Fibroblast of pulmonary artery (primary cell): ENCODE measurements around the gene HRCT1.
"Not testable (repeated sequence)": the region's sequence is repeated elsewhere in the genome, so short reads cannot be mapped to it uniquely, and the experiment has no call there.

Experiments
- DNase-seq: peaks from one replicate; pipeline ENCODE4 v3.0.0-alpha.2; 2010; ENCODE audit warnings: low read depth
- H3K4me3 ChIP-seq: replicated peaks from 2 replicates; pipeline ENCODE4 v1.5.1; 2011; ENCODE audit warnings: low read depth, mild to moderate bottlenecking, control low read depth, low read length, moderate library complexity
- TF ChIP-seq, protein P1 (sequence below): IDR thresholded peaks from 2 replicates; pipeline ENCODE4 v1.5.1; 2011; ENCODE audit warnings: mild to moderate bottlenecking, control low read depth, low read length, inconsistent platforms; ENCODE audit errors: missing control alignments

Gene HRCT1

DNA sequence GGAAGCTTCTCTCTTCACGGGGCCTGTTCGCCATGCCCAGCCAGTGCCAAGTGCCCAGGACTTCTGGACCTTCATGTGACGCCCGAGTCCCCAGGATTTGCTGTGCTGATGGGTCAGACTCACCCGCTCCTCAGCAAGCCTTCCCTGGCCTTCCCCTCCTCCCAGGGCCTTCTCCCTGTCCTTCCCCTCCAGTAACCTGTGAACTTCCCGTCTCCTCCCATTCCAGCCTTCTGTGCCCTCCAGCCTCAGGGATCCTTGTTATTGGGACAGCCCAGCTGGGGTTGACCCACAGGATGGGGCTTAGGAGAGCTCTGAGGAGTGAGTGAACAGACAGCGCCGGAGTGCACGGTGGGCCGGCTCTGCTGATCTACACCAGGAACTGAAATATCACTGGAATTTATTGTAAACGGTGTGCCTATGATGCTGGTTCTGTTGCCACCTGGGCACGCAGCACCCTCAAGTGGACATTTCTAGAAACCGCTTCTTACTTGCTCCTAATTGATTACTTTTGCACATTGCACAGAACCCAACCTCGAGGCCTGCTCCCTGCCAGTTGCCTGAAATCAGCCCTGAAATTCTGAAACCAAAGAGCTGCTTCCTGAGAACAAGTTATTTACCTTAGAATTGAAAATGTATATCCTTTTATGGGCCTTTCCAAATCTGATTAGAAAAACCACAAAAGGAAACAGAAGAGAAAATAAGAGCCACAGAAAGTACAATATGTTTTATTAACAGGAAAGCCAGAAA is 4.8 kb downstream of the HRCT1 start:
- TF ChIP-seq, protein P1, sequence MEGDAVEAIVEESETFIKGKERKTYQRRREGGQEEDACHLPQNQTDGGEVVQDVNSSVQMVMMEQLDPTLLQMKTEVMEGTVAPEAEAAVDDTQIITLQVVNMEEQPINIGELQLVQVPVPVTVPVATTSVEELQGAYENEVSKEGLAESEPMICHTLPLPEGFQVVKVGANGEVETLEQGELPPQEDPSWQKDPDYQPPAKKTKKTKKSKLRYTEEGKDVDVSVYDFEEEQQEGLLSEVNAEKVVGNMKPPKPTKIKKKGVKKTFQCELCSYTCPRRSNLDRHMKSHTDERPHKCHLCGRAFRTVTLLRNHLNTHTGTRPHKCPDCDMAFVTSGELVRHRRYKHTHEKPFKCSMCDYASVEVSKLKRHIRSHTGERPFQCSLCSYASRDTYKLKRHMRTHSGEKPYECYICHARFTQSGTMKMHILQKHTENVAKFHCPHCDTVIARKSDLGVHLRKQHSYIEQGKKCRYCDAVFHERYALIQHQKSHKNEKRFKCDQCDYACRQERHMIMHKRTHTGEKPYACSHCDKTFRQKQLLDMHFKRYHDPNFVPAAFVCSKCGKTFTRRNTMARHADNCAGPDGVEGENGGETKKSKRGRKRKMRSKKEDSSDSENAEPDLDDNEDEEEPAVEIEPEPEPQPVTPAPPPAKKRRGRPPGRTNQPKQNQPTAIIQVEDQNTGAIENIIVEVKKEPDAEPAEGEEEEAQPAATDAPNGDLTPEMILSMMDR: peak; percentile 66
- peak; percentile 82 for DNase-seq
- no peak overlapping the region for H3K4me3 ChIP-seq

DNA sequence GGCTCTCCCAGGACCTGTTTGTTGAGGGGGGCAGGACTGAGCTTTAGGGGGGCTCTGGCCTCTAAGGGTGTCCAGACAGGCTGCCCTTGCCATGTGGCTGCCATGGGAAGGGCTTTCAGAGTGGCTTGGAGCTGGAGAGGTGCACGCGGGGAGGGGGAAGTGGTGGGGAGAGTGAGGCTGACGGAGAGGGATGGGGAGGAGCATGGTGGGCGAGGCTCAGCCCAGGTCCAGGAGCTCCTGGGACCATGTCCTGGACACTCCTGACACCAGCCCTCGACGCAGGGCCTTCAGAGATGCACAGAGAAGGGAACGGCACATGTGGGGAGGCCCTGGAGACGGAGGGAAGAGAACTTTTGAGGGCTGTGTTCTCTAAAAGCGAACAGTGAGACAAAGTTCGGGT is 5.7 kb downstream of the HRCT1 start:
- H3K4me3 ChIP-seq: no peak overlapping the region
- TF ChIP-seq, protein P1: no peak
- DNase-seq: no peak

DNA sequence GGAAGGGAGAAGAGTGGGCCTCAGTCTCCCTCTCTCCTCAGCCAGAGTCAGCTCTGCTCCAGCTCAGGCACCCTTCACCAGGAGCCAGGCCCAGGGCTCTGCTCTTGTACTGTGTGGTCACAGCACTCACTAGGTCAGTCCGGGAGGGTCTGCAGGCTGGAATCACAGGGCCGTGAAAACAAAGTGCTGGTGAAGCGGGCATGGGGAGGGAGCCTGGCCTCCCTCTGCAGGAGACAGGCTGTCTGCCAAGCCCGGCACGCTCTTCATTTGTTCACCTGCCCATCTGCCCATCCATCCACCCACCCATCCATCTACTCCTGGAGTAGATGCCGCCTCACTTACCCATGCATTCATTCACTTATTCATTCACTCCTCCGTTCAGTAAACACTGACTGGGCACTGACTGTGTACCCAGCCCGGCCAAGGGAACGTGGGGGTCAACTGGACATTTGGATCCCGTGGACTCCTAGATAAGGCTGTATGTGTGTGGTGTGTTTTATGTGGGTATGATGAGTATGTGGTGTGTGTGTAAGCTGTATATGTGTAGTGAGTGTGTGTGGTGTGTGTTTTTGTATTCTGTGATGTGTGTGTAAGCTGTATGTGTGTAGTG is 6.9 kb downstream of the HRCT1 start:
- TF ChIP-seq, protein P1: no peak
- no peak overlapping the region for H3K4me3 ChIP-seq
- no peak for DNase-seq

DNA sequence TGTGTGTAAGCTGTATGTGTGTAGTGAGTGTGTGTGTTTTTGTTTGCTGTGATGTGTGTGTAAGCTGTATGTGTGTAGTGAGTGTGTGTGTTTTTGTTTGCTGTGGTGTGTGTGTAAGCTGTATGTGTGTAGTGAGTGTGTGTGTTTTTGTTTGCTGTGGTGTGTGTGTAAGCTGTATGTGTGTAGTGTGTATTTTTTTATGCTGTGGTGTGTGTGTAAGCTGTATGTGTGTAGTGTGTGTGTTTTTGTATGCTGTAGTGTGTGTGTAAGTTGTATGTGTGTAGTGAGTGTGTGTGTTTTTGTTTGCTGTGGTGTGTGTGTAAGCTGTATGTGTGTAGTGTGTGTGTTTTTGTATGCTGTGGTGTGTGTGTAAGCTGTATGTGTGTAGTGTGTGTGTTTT is 7.4 kb downstream of the HRCT1 start:
- DNase-seq, H3K4me3 ChIP-seq: not testable (repeated sequence)

DNA sequence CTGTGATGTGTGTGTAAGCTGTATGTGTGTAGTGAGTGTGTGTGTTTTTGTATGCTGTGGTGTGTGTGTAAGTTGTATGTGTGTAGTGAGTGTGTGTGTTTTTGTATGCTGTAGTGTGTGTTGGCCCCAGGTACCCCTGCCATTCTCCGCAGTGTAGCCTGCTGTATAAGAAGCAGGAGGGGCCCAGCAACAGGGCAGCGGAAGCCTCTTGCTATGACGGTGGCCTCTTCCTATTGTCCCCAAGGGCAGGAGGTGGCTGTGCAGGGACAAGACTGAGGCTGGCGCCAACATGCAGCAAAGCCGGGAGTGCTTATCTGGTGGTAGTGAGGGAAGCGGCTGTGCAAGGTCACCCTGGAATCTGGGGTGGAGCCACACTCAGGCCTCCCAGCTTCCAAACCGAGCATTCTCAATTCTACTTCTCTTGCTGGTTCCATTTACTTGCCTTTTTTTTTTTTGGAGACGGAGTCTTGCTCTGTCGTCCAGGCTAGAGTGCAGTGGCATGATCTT is 8.4 kb downstream of the HRCT1 start:
- DNase-seq: peak; percentile 52
- H3K4me3 ChIP-seq: no peak overlapping the region
- TF ChIP-seq, protein P1: no peak

DNA sequence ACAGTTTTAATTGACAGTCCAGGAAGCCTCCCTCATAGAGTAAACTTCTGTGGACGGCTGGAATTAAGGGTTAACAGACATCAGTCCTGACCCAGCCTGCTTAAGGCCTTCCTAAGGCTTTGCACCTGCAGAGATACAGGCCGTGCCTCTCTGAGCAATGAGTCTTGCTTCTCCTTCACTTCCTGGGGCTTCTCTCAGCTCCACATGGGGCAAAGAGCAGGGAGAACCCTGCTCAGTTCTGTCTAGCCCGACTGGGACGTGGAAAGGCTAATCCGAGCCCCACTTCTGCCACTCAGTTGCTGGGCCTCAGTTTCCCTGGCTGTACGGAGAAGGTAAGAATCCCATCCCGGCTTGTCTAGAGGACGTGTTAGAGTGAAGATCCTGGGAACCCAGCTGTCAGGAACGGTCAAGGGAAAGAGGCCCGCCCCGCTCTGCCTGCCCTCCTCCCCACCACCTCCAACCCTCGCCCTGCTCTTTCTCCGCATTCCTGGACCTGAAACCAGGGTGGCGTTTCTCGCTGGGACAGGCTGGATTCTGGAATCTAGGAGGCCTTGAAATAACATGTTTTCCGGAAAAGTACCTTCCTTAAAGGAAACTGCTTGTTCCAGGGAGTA is 9.8 kb downstream of the HRCT1 start:
- H3K4me3 ChIP-seq: no peak overlapping the region
- TF ChIP-seq, protein P1: no peak
- DNase-seq: no peak

DNA sequence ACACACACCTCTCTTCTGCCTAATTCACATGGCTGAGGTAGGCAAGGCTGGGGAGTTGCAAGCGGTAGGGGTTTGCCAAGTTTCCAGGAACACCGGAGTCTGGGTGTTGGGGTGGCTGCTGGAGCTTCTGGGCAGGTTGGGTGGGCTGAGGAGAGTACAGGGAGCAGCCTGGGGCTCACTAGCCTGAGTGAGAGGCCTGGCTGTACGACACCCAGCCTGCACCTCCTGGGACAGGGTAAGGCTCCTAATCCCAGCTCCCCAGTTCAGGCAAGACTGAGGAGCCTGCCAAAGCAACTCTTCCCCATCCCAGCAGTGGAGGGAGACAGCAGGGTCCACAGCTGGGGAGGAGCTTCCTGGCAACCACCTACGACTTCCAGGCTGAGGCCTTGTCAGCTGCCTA is 11.3 kb downstream of the HRCT1 start:
- TF ChIP-seq, protein P1: no peak
- no peak for DNase-seq
- H3K4me3 ChIP-seq: no peak overlapping the region
